HCT116 (cell line): ENCODE results near the gene CYGB.

Experiments
- EGR1 ChIP-seq: IDR thresholded peaks from 2 replicates; pipeline ENCODE4 v1.6.1; 2012; ENCODE audit warnings: low read depth
- RAD21 ChIP-seq: IDR thresholded peaks from 2 replicates; pipeline ENCODE4 v1.6.1; 2012; ENCODE audit warnings: low read depth, mild to moderate bottlenecking
- TF ChIP-seq, protein P1 (sequence below), 3 experiments: fragments of 200-600 bp in 1 of 3; sonication (generic) in 1 of 3; IDR thresholded peaks in 2 of 3; conservative IDR thresholded peaks in 1 of 3; 2 replicates each; pipeline ENCODE4 v1.5.1; 2012 to 2017; ENCODE audit warnings: low read depth in 2 of 3, low read length in 2 of 3, antibody characterized with exemption in 1 of 3, borderline replicate concordance in 1 of 3, control low read depth in 1 of 3, mild to moderate bottlenecking in 1 of 3, mixed read lengths in 1 of 3, mixed run types in 1 of 3, moderate library complexity in 1 of 3; ENCODE audit not compliant: insufficient read depth in 1 of 3

DNA sequence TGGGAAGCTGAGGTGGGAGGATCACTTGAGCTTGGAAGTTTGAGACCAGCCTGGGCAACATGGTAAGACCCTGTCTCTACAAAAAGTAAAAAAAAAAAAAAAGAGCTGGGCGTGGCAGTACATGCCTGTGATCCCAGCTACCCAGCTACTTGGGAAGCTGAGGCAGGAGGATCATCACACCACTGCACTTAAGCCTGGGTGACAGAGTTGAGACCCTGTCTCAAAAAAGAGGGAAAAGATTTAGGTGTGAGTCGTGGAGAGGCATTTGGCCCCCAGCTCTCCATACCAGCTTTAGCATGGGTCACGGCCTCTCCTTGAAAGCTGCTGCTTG, 29.1 kb upstream of the CYGB start:
- TF ChIP-seq, protein P1, sequence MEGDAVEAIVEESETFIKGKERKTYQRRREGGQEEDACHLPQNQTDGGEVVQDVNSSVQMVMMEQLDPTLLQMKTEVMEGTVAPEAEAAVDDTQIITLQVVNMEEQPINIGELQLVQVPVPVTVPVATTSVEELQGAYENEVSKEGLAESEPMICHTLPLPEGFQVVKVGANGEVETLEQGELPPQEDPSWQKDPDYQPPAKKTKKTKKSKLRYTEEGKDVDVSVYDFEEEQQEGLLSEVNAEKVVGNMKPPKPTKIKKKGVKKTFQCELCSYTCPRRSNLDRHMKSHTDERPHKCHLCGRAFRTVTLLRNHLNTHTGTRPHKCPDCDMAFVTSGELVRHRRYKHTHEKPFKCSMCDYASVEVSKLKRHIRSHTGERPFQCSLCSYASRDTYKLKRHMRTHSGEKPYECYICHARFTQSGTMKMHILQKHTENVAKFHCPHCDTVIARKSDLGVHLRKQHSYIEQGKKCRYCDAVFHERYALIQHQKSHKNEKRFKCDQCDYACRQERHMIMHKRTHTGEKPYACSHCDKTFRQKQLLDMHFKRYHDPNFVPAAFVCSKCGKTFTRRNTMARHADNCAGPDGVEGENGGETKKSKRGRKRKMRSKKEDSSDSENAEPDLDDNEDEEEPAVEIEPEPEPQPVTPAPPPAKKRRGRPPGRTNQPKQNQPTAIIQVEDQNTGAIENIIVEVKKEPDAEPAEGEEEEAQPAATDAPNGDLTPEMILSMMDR (IDR thresholded peaks at IDR 0.05 in 2 of 3, conservative IDR thresholded peaks at IDR 0.05 in 1 of 3; ENCODE audit: borderline replicate concordance in 1 of 3, insufficient read depth in 1 of 3, low read depth in 2 of 3, low read length in 2 of 3): no peak
- no peak for TF ChIP-seq RAD21
- no peak for TF ChIP-seq EGR1
